WTC11 (cell line): Measurements from ENCODE around the gene B4GALNT1. TPM values are rescaled to one million over a fixed set of nuclear protein-coding genes. Genes with fewer than 3 reads are reported as not detected.

Experiments used
- total RNA-seq: library from RNA; stranded (reverse); gene quantifications from 3 replicates; pipeline ENCODE4 v1.2.3, GENCODE V29; 2021

The B4GALNT1 gene
- total RNA-seq, 1 experiment from 2014 or later, result 1.2 TPM

Other genes with a start within 250 kb of the B4GALNT1 start
- 34.7 to 39.8 TPM (median 37.5 TPM) in 3 replicates for gene R3HDM2, start 202.2 kb downstream of the B4GALNT1 start, total RNA-seq
- gene INHBC, start 198.4 kb downstream of the B4GALNT1 start, total RNA-seq, result 0.09 to 0.20 TPM (median 0.16 TPM) in 3 replicates
- gene INHBE, start 177.9 kb downstream of the B4GALNT1 start, total RNA-seq, result 3.2 to 5.0 TPM (median 3.3 TPM) in 3 replicates
- 16.2 to 19.1 TPM (median 16.7 TPM) in 3 replicates for gene GLI1, start 173.4 kb downstream of the B4GALNT1 start, total RNA-seq
- gene ARHGAP9, start 153.3 kb downstream of the B4GALNT1 start, total RNA-seq, result 3.6 to 3.9 TPM (median 3.8 TPM) in 3 replicates
- gene MARS1, start 145.1 kb downstream of the B4GALNT1 start, total RNA-seq, result 283 to 367 TPM (median 314 TPM) in 3 replicates
- 3.4 to 5.3 TPM (median 3.9 TPM) in 3 replicates for gene DDIT3, start 112.7 kb downstream of the B4GALNT1 start, total RNA-seq
- gene MBD6, start 110.4 kb downstream of the B4GALNT1 start, total RNA-seq, result 46.3 to 59.4 TPM (median 56.2 TPM) in 3 replicates
- 93.5 to 94.4 TPM (median 94.4 TPM) in 3 replicates for gene DCTN2, start 86.0 kb downstream of the B4GALNT1 start, total RNA-seq
- 15.9 to 17.9 TPM (median 16.1 TPM) in 3 replicates for gene KIF5A, start 83.2 kb downstream of the B4GALNT1 start, total RNA-seq
- gene PIP4K2C, start 42.0 kb downstream of the B4GALNT1 start, total RNA-seq, result 25.4 to 26.9 TPM (median 25.8 TPM) in 3 replicates
- gene DTX3, start 28.4 kb downstream of the B4GALNT1 start, total RNA-seq, result 52.4 to 57.0 TPM (median 55.7 TPM) in 3 replicates
- gene ARHGEF25, start 21.8 kb downstream of the B4GALNT1 start, total RNA-seq, result 11.9 to 19.0 TPM (median 17.2 TPM) in 3 replicates
- 77.5 to 93.9 TPM (median 93.1 TPM) in 3 replicates for gene OS9, start 60.9 kb upstream of the B4GALNT1 start, total RNA-seq
- gene AGAP2, start 105.5 kb upstream of the B4GALNT1 start, total RNA-seq, result 2.0 to 2.7 TPM (median 2.3 TPM) in 3 replicates
- 9.9 to 18.6 TPM (median 18.4 TPM) in 3 replicates for gene TSPAN31, start 111.8 kb upstream of the B4GALNT1 start, total RNA-seq
- gene CDK4, start 119.1 kb upstream of the B4GALNT1 start, total RNA-seq, result 125 to 152 TPM (median 145 TPM) in 3 replicates
- 6.2 to 9.6 TPM (median 9.2 TPM) in 3 replicates for gene MARCHF9, start 121.9 kb upstream of the B4GALNT1 start, total RNA-seq
- gene CYP27B1, start 133.9 kb upstream of the B4GALNT1 start, total RNA-seq, result 2.1 to 3.2 TPM (median 2.8 TPM) in 3 replicates
- 25.5 to 31.7 TPM (median 28.6 TPM) in 3 replicates for gene METTL1, start 138.9 kb upstream of the B4GALNT1 start, total RNA-seq
- gene EEF1AKMT3, start 139.4 kb upstream of the B4GALNT1 start, total RNA-seq, result 3.2 to 3.8 TPM (median 3.3 TPM) in 3 replicates
- 48.6 to 49.5 TPM (median 48.7 TPM) in 3 replicates for gene TSFM, start 149.6 kb upstream of the B4GALNT1 start, total RNA-seq
- gene AVIL, start 185.5 kb upstream of the B4GALNT1 start, total RNA-seq, result 0.42 to 0.78 TPM (median 0.57 TPM) in 3 replicates
- gene CTDSP2, start 213.5 kb upstream of the B4GALNT1 start, total RNA-seq, result 97.0 to 122 TPM (median 101 TPM) in 3 replicates